HCT116 (cell line): ENCODE measurements around the gene HSD17B3. TPM values are rescaled to one million over a fixed set of nuclear protein-coding genes. Genes with fewer than 3 reads are reported as not detected.

Source experiments
- ATAC-seq: fragments of 200-7000 bp; cut with Tn5 transposase; 2 replicates; pipeline ENCODE4 v1.9.1; 2020; ENCODE audit warnings: mild to moderate bottlenecking, moderate library complexity
- BruUV-seq: library from RNA; stranded (reverse); fragments of 400-500 nt; replicated peaks from 2 replicates; lab custom pipeline; 2021; lab: Mats Ljungman, UMichigan
- CTCF ChIA-PET: fragments of 300-600 bp; sonication (Branson Sonifier 250); formaldehyde crosslinking; loops from one replicate; lab custom pipeline; 2021; ENCODE audit warnings: antibody characterized with exemption; lab: Charles Lee
- POLR2A ChIA-PET: fragments of 300-600, 350-600 bp; sonication (Branson Sonifier 250); formaldehyde crosslinking; loops from one replicate; lab custom pipeline; 2021; ENCODE audit warnings: antibody characterized with exemption; lab: Charles Lee
- RAD21 ChIA-PET, 2 experiments: fragments of 300-600 bp; sonication (Branson Sonifier 250); formaldehyde crosslinking; loops; one replicate each; lab custom pipeline; 2023; ENCODE audit warnings: low total read pairs in 2 of 2; ENCODE audit not compliant: uncharacterized antibody in 2 of 2, unreplicated experiment in 2 of 2, low non-redundant PET in 1 of 2; lab: Charles Lee
- DNase-seq: peaks from one replicate; pipeline ENCODE4 v3.0.0-alpha.2; 2010; ENCODE audit warnings: low read depth, low spot score
- H2AFZ ChIP-seq: fragments of 200-600 bp; shearing (Covaris generic), sonication (generic); 2 replicates; pipeline ENCODE4 v1.6.1; 2017; ENCODE audit warnings: low read depth, mixed run types, mixed read lengths, antibody characterized with exemption, low read length; ENCODE audit not compliant: poor library complexity, severe bottlenecking
- H3K27ac ChIP-seq: 2 replicates; pipeline ENCODE4 v1.5.1; 2012; ENCODE audit warnings: low read depth, low read length
- H3K27me3 ChIP-seq: fragments of 200-600 bp; sonication (generic); 2 replicates; pipeline ENCODE4 v1.6.1; 2016; ENCODE audit warnings: mixed run types, low read length, mixed read lengths; ENCODE audit not compliant: insufficient read depth
- H3K36me3 ChIP-seq, 2 experiments: fragments of 200-500 bp in 1 of 2; fragments of 200-600 bp in 1 of 2; sonication (Bioruptor generic) in 1 of 2; sonication (generic) in 1 of 2; 2 replicates each; pipeline versions ENCODE4 v1.5.1 to v1.6.1; 2014 to 2016; ENCODE audit warnings: low read length in 2 of 2, inconsistent platforms in 1 of 2, mixed read lengths in 1 of 2, mixed run types in 1 of 2; ENCODE audit not compliant: insufficient read depth in 2 of 2, control insufficient read depth in 1 of 2
- H3K4me1 ChIP-seq, 2 experiments: fragments of 200-600 bp in 1 of 2; sonication (generic) in 1 of 2; 2 replicates each; pipeline versions ENCODE4 v1.5.1 to v1.6.1; 2012 to 2017; ENCODE audit warnings: low read length in 2 of 2, inconsistent platforms in 1 of 2, mild to moderate bottlenecking in 1 of 2, mixed read lengths in 1 of 2, mixed run types in 1 of 2, moderate library complexity in 1 of 2; ENCODE audit not compliant: insufficient read depth in 2 of 2, control insufficient read depth in 1 of 2
- H3K4me2 ChIP-seq: fragments of 200-600 bp; sonication (generic); 2 replicates; pipeline ENCODE4 v1.6.1; 2017; ENCODE audit warnings: mixed run types, low read length, mixed read lengths
- H3K4me3 ChIP-seq, 2 experiments: fragments of 200-600 bp in 1 of 2; sonication (generic) in 1 of 2; replicated peaks in 1 of 2; 2 replicates each; pipeline ENCODE4 v1.5.1; 2011 to 2016; ENCODE audit warnings: low read length in 2 of 2, control low read depth in 1 of 2, low read depth in 1 of 2, mild to moderate bottlenecking in 1 of 2, mixed read lengths in 1 of 2, mixed run types in 1 of 2
- H3K79me2 ChIP-seq: fragments of 200-600 bp; sonication (generic); 2 replicates; pipeline ENCODE4 v1.6.1; 2017; ENCODE audit warnings: mild to moderate bottlenecking, mixed run types, low read length, moderate library complexity, mixed read lengths; ENCODE audit not compliant: insufficient read depth
- H3K9ac ChIP-seq: fragments of 200-600 bp; sonication (generic); 2 replicates; pipeline ENCODE4 v1.6.1; 2016; ENCODE audit warnings: low read length, mixed read lengths
- H3K9me2 ChIP-seq: fragments of 200-600 bp; sonication (generic), shearing (Covaris generic); 2 replicates; pipeline ENCODE4 v1.6.1; 2017; ENCODE audit warnings: mixed run types, mild to moderate bottlenecking, moderate library complexity; ENCODE audit not compliant: insufficient read depth
- H3K9me3 ChIP-seq, 2 experiments: fragments of 200-500 bp in 1 of 2; fragments of 200-600 bp in 1 of 2; sonication (Bioruptor generic) in 1 of 2; sonication (generic) in 1 of 2; 2 replicates each; pipeline ENCODE4 v1.6.1; 2014 to 2017; ENCODE audit warnings: low read length in 2 of 2, mixed read lengths in 2 of 2, inconsistent platforms in 1 of 2, low read depth in 1 of 2, mild to moderate bottlenecking in 1 of 2, mixed run types in 1 of 2, moderate library complexity in 1 of 2; ENCODE audit not compliant: control insufficient read depth in 1 of 2, insufficient read depth in 1 of 2
- H4K20me1 ChIP-seq: fragments of 200-600 bp; sonication (generic), shearing (Covaris generic); 2 replicates; pipeline ENCODE4 v1.6.1; 2017; ENCODE audit warnings: mixed run types, mild to moderate bottlenecking, moderate library complexity; ENCODE audit not compliant: insufficient read depth
- CBX3 ChIP-seq: IDR thresholded peaks from 2 replicates; pipeline ENCODE4 v1.6.1; 2012; ENCODE audit warnings: low read depth
- CEBPB ChIP-seq: IDR thresholded peaks from 2 replicates; pipeline ENCODE4 v1.6.1; 2012; ENCODE audit warnings: low read depth
- EGR1 ChIP-seq: IDR thresholded peaks from 2 replicates; pipeline ENCODE4 v1.6.1; 2012; ENCODE audit warnings: low read depth
- ELF1 ChIP-seq: IDR thresholded peaks from 2 replicates; pipeline ENCODE4 v1.6.1; 2012; ENCODE audit warnings: low read depth, borderline replicate concordance
- EZH2 ChIP-seq: fragments of 200-600 bp; sonication (generic); IDR thresholded peaks from 2 replicates; pipeline ENCODE4 v1.6.1; 2017; ENCODE audit warnings: antibody characterized with exemption, mixed run types
- EZH2phosphoT487 ChIP-seq: fragments of 200-600 bp; IDR thresholded peaks from 2 replicates; pipeline ENCODE4 v1.6.1; 2018; ENCODE audit warnings: antibody characterized with exemption, borderline replicate concordance
- FOSL1 ChIP-seq: IDR thresholded peaks from 2 replicates; pipeline ENCODE4 v1.6.1; 2012; ENCODE audit warnings: low read depth
- JUND ChIP-seq: IDR thresholded peaks from 2 replicates; pipeline ENCODE4 v1.6.1; 2012
- SP1 ChIP-seq: IDR thresholded peaks from 2 replicates; pipeline ENCODE4 v1.6.1; 2012; ENCODE audit warnings: low read depth
- ZFX ChIP-seq: fragments of 450-650 bp; IDR thresholded peaks from 2 replicates; pipeline ENCODE4 v1.6.1; 2017
- ZNF274 ChIP-seq: fragments of 200-500 bp; sonication (Bioruptor generic); IDR thresholded peaks from 2 replicates; pipeline ENCODE4 v1.6.1; 2014; ENCODE audit warnings: mild to moderate bottlenecking, low read depth, low read length, inconsistent platforms
- intact Hi-C: fragments of 100-400 bp; cut with micrococcal nuclease; formaldehyde crosslinking; loops from 2 replicates; pipeline ENCODE4 v1.10.0; 2022
- total RNA-seq: library from RNA; stranded (reverse); gene quantifications from one replicate; pipeline ENCODE4 v1.2.1, GENCODE V29; 2021; ENCODE audit not compliant: unreplicated experiment
- TF ChIP-seq, protein P1 (sequence below), 3 experiments: fragments of 200-600 bp in 1 of 3; sonication (generic) in 1 of 3; IDR thresholded peaks in 2 of 3; conservative IDR thresholded peaks in 1 of 3; 2 replicates each; pipeline ENCODE4 v1.5.1; 2012 to 2017; ENCODE audit warnings: low read depth in 2 of 3, low read length in 2 of 3, antibody characterized with exemption in 1 of 3, borderline replicate concordance in 1 of 3, control low read depth in 1 of 3, mild to moderate bottlenecking in 1 of 3, mixed read lengths in 1 of 3, mixed run types in 1 of 3, moderate library complexity in 1 of 3; ENCODE audit not compliant: insufficient read depth in 1 of 3
- TF ChIP-seq, protein P2 (sequence below): IDR thresholded peaks from 2 replicates; pipeline ENCODE4 v1.6.1; 2012; ENCODE audit warnings: low read depth
- TF ChIP-seq, protein P3 (sequence below): IDR thresholded peaks from 2 replicates; pipeline ENCODE4 v1.6.1; 2012

HSD17B3 gene
- total RNA-seq, 1 experiment from 2014 or later = 0.37 TPM

DNA sequence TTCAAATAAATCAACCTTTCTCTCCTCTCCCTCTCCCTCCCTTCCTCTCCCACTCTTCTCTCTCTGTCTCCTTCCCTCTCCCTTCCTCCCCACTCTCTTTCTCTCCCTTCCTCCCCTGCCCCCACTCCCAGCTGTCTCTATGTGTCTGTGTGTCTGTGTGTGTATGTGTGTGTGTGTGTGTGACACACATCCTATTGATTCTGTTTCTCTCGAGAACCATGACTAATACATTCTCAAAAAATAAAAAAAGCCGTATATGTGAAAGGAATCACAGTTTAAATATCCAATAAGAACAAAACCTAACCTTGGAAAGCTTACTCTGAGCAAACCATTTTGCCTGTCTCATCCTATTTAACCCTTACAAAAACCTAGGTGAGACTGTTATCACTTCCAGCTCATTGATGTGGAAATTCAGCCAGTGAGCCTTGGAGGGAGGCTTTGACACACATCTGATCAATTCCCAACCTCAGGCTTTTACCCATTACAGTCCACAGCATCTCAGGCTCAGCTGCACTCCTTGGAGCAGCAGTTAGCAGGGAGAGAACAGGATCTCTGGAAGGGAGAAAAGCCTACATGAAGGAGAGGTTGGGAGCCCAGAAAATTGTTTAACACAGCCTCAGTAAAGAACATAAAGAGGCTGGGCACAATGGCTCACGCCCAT, 8.3 kb downstream of the HSD17B3 start:
- Histone ChIP-seq H3K4me2 (peak overlapping the region; percentile 30; the same call in 1 of the 2 replicates), H3K9me3 (no peaks in the 10 kb centered on the region), H3K4me1 (peaks cover 8 to 12% of the 10 kb centered on the region in 2 experiments; a peak in 3 of 4 replicates), H2AFZ (no peak overlapping the region), H3K79me2 (no peaks in the 10 kb centered on the region), H3K4me3 (no peak overlapping the region), H4K20me1 (no peaks in the 10 kb centered on the region), H3K36me3 (no peaks in the 10 kb centered on the region), H3K9me2 (no peaks in the 10 kb centered on the region), H3K27ac (no peak overlapping the region), H3K9ac (no peak overlapping the region), H3K27me3 (no peaks in the 10 kb centered on the region)
- DNase-seq (peak; percentile 10), ATAC-seq (peak; percentile 63)
- BruUV-seq = no TSS peak
- RAD21 ChIA-PET = interaction anchor here in 1 of 2 experiments (0.6 kb wide), 1 partner anchor 75 kb away, joined by 3 read pairs; no protein-coding TSS in a partner anchor
- CTCF ChIA-PET = interaction anchor here (0.8 kb wide), 1 partner anchor 24 kb away, joined by 3 read pairs; no protein-coding TSS in a partner anchor
- intact Hi-C loops = no loop called here
- POLR2A ChIA-PET = no interaction called here
- TF ChIP-seq, protein P1, sequence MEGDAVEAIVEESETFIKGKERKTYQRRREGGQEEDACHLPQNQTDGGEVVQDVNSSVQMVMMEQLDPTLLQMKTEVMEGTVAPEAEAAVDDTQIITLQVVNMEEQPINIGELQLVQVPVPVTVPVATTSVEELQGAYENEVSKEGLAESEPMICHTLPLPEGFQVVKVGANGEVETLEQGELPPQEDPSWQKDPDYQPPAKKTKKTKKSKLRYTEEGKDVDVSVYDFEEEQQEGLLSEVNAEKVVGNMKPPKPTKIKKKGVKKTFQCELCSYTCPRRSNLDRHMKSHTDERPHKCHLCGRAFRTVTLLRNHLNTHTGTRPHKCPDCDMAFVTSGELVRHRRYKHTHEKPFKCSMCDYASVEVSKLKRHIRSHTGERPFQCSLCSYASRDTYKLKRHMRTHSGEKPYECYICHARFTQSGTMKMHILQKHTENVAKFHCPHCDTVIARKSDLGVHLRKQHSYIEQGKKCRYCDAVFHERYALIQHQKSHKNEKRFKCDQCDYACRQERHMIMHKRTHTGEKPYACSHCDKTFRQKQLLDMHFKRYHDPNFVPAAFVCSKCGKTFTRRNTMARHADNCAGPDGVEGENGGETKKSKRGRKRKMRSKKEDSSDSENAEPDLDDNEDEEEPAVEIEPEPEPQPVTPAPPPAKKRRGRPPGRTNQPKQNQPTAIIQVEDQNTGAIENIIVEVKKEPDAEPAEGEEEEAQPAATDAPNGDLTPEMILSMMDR (IDR thresholded peaks at IDR 0.05 in 2 of 3, conservative IDR thresholded peaks at IDR 0.05 in 1 of 3; ENCODE audit: borderline replicate concordance in 1 of 3, insufficient read depth in 1 of 3, low read depth in 2 of 3, low read length in 2 of 3) = no peak
- 0 out of 2 replicates have a peak, but pooled peaks have one; percentile 26 for TF ChIP-seq CEBPB
- TF ChIP-seq FOSL1 = peak; percentile 70
- no peak for TF ChIP-seq JUND
- TF ChIP-seq ZFX = no peak
- TF ChIP-seq, protein P2, sequence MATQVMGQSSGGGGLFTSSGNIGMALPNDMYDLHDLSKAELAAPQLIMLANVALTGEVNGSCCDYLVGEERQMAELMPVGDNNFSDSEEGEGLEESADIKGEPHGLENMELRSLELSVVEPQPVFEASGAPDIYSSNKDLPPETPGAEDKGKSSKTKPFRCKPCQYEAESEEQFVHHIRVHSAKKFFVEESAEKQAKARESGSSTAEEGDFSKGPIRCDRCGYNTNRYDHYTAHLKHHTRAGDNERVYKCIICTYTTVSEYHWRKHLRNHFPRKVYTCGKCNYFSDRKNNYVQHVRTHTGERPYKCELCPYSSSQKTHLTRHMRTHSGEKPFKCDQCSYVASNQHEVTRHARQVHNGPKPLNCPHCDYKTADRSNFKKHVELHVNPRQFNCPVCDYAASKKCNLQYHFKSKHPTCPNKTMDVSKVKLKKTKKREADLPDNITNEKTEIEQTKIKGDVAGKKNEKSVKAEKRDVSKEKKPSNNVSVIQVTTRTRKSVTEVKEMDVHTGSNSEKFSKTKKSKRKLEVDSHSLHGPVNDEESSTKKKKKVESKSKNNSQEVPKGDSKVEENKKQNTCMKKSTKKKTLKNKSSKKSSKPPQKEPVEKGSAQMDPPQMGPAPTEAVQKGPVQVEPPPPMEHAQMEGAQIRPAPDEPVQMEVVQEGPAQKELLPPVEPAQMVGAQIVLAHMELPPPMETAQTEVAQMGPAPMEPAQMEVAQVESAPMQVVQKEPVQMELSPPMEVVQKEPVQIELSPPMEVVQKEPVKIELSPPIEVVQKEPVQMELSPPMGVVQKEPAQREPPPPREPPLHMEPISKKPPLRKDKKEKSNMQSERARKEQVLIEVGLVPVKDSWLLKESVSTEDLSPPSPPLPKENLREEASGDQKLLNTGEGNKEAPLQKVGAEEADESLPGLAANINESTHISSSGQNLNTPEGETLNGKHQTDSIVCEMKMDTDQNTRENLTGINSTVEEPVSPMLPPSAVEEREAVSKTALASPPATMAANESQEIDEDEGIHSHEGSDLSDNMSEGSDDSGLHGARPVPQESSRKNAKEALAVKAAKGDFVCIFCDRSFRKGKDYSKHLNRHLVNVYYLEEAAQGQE = no peak
- TF ChIP-seq ZNF274 = no peak
- TF ChIP-seq CBX3 = peak; percentile 64; the same call in 1 of the 2 replicates
- TF ChIP-seq EZH2 = no peak
- TF ChIP-seq EGR1 = no peak
- TF ChIP-seq, protein P3, sequence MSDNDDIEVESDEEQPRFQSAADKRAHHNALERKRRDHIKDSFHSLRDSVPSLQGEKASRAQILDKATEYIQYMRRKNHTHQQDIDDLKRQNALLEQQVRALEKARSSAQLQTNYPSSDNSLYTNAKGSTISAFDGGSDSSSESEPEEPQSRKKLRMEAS = no peak
- no peak for TF ChIP-seq ELF1
- peak; percentile 16; the same call in 1 of the 2 replicates for TF ChIP-seq SP1
- no peak for TF ChIP-seq EZH2phosphoT487
